A549 (cell line): ENCODE results near the gene SLC1A3.

Experiments
- CTCF ChIP-seq: fragments of >200 bp; sonication (Bioruptor Twin); formaldehyde crosslinking; IDR thresholded peaks from 3 replicates; pipeline ENCODE4 v1.5.1; 2016
- E2F6 ChIP-seq: IDR thresholded peaks from 2 replicates; pipeline ENCODE4 v1.6.1; 2012; ENCODE audit warnings: low read depth, borderline replicate concordance
- ELK1 ChIP-seq: fragments of 150-350 bp; IDR thresholded peaks from 2 replicates; pipeline ENCODE4 v1.6.1; 2014; ENCODE audit warnings: low read depth, mild to moderate bottlenecking, low read length
- EP300 ChIP-seq, 2 experiments: fragments of >200 bp; sonication (Bioruptor Twin); formaldehyde crosslinking; IDR thresholded peaks; 2 replicates in 1 of 2; 3 replicates in 1 of 2; pipeline ENCODE4 v1.6.1; 2016 to 2017
- HOXA7 ChIP-seq: fragments of 250-450 bp; sonication (Bioruptor Pico); IDR thresholded peaks from 2 replicates; pipeline ENCODE4 v1.5.0; 2020; ENCODE audit warnings: mild to moderate bottlenecking, moderate library complexity
- MAFK ChIP-seq: fragments of 450-650 bp; IDR thresholded peaks from 2 replicates; pipeline ENCODE4 v1.6.1; 2014; ENCODE audit not compliant: partially characterized antibody
- MAX ChIP-seq: IDR thresholded peaks from 2 replicates; pipeline ENCODE4 v1.6.1; 2012
- MYC ChIP-seq: IDR thresholded peaks from 2 replicates; pipeline ENCODE4 v1.6.1; 2012; ENCODE audit warnings: mild to moderate bottlenecking, inconsistent platforms, low read length, improper control_type of control experiment, borderline replicate concordance
- POLR2A ChIP-seq: IDR thresholded peaks from 2 replicates; pipeline ENCODE4 v1.6.1; 2012; ENCODE audit warnings: mild to moderate bottlenecking, low read length
- REST ChIP-seq: fragments of 200-600 bp; sonication (generic); IDR thresholded peaks from 2 replicates; pipeline ENCODE4 v1.6.1; 2016; ENCODE audit warnings: antibody characterized with exemption, mild to moderate bottlenecking, moderate library complexity
- RFX5 ChIP-seq: fragments of 450-650 bp; IDR thresholded peaks from 2 replicates; pipeline ENCODE4 v1.7.1; 2014; ENCODE audit warnings: antibody characterized with exemption, mild to moderate bottlenecking, moderate library complexity
- SMC3 ChIP-seq: fragments of >200 bp; sonication (Bioruptor Twin); formaldehyde crosslinking; IDR thresholded peaks from 3 replicates; pipeline ENCODE4 v1.6.1; 2018; ENCODE audit warnings: inconsistent platforms
- ZSCAN20 ChIP-seq: fragments of 250-450 bp; sonication (Bioruptor Pico); IDR thresholded peaks from 2 replicates; pipeline ENCODE4 v1.8.0; 2022; ENCODE audit warnings: mild to moderate bottlenecking, moderate library complexity

- no peak for TF ChIP-seq CTCF
- no peak for TF ChIP-seq MAFK
- TF ChIP-seq EP300 (IDR thresholded peaks at IDR 0.05), result no peak
- no peak for TF ChIP-seq POLR2A
- no peak for TF ChIP-seq MYC
- no peak for TF ChIP-seq RFX5
- TF ChIP-seq MAX, result no peak
- TF ChIP-seq SMC3, result no peak
- TF ChIP-seq E2F6, result no peak
- no peak for TF ChIP-seq ZSCAN20 (CRISPR knock-in tag)
- no peak for TF ChIP-seq ELK1
- no peak for TF ChIP-seq HOXA7 (CRISPR knock-in tag)
- no peak for TF ChIP-seq REST
These were observed 64.1 kb downstream of the SLC1A3 start for GRCh38 chr5:36670548-36670947.
